GM12873 (cell line): ENCODE data around the gene THEMIS.

ENCODE experiments used
- TF ChIP-seq, protein P1 (sequence below): IDR thresholded peaks from 2 replicates; pipeline ENCODE4 v1.5.1; 2012; ENCODE audit warnings: low read depth, mild to moderate bottlenecking, moderate library complexity, low read length, control low read depth; ENCODE audit not compliant: insufficient read depth; ENCODE audit errors: missing control alignments

THEMIS gene

DNA sequence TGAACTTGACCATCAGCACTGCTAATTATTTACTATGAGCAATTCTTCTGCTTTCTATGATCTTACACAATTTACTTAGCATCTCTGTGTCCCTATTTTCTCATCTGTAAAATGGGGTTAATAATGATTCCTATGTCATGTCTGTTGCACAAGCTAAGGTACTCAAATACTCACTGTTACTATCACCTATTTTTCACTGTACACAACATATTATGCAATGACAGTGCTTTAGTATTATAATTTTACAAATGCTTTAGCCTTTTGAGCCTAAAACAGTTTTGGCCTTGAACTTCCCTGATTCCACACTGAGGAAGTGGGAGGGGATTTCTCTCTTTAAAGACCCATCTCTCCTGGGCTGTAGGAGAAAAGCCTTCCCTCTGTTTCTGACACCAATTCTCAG is 36.9 kb upstream of the THEMIS start:
- TF ChIP-seq, protein P1, sequence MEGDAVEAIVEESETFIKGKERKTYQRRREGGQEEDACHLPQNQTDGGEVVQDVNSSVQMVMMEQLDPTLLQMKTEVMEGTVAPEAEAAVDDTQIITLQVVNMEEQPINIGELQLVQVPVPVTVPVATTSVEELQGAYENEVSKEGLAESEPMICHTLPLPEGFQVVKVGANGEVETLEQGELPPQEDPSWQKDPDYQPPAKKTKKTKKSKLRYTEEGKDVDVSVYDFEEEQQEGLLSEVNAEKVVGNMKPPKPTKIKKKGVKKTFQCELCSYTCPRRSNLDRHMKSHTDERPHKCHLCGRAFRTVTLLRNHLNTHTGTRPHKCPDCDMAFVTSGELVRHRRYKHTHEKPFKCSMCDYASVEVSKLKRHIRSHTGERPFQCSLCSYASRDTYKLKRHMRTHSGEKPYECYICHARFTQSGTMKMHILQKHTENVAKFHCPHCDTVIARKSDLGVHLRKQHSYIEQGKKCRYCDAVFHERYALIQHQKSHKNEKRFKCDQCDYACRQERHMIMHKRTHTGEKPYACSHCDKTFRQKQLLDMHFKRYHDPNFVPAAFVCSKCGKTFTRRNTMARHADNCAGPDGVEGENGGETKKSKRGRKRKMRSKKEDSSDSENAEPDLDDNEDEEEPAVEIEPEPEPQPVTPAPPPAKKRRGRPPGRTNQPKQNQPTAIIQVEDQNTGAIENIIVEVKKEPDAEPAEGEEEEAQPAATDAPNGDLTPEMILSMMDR = no peak

DNA sequence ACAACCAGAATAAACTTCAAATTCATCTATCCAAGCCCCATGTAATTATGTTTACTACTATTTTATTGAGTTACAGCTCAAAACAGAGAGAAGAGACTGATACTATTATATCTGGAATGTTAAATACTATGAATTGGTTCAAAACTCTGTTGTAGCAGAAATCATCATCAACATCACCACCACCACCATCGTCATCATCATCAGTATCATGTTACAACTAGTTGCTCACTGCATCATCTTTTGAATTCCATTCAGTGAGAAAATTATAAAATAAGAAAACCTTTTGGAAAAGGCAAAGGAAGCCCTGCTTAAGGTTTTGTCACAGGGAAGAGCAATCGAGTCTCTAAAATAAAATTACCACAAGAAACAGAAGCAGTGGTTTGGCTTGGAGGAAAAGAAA is 36.2 kb upstream of the THEMIS start:
- TF ChIP-seq, protein P1 = no peak

DNA sequence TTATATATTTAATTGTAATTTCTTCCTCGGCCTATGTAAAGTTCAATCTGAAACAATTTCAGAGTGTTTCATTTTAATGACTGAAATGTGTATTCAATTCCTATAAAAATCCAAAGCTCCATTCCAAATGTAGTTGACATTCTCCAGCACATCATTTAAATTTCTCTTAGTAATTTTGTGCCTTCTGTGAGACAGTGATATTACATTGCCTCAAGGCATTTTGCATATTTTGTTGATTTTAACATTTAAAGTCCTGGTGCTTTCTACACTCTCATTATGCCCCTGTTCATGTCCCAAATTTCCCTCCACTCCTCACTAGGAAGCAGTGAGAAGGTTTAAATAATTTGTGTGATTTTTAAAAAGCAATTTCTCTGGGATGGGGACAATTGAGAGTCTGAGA is 34.1 kb upstream of the THEMIS start:
- TF ChIP-seq, protein P1 = no peak

GRCh38 chr6:127933852-127934840 is 33.3 kb upstream of the THEMIS start:
- TF ChIP-seq, protein P1 = no peak

DNA sequence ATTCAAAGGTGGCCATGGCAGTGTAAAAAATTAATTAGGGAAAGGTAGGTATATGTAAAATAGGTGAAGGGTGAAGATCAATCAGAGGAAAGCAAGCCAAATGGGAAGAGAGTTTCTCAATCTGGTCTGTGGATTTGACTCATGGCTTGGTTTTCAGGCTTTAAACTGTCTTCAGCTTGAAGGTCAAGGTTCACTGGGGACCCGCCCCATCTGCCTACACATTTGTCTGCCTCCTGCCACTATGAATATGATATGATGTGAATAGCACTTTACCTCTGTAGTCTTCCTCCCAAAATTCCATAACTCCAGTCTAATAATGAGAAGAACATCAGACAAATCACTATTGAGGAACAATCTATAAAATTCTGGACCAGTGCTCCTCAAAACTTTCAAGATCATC is 32.3 kb upstream of the THEMIS start:
- TF ChIP-seq, protein P1 = no peak

- TF ChIP-seq, protein P1 = no peak
Observed at GRCh38 chr6:127932708-127933107, 31.9 kb upstream of the THEMIS start.

- TF ChIP-seq, protein P1 = no peak
Observed at GRCh38 chr6:127924440-127924839, 23.6 kb upstream of the THEMIS start.
